Non-pigmented ciliary epithelial cell (primary cell): ENCODE results near the gene PRCD.
"Not testable (repeated sequence)": the region's sequence is repeated elsewhere in the genome, so short reads cannot be mapped to it uniquely, and the experiment has no call there.

Experiments used
- DNase-seq: peaks from one replicate; pipeline ENCODE4 v3.0.0-alpha.2; 2010; ENCODE audit warnings: low read depth

PRCD gene

GRCh38 chr17:76504117-76504516, 35.7 kb upstream of the PRCD start:
- DNase-seq: no peak

GRCh38 chr17:76506408-76507345, 33.2 kb upstream of the PRCD start:
- no peak for DNase-seq

GRCh38 chr17:76508472-76509063, 31.3 kb upstream of the PRCD start:
- DNase-seq: not testable (repeated sequence)

- DNase-seq: no peak
Measured at GRCh38 chr17:76510831-76511244, 29.0 kb upstream of the PRCD start.

- no peak for DNase-seq
Measured at GRCh38 chr17:76511668-76512365, 28.0 kb upstream of the PRCD start.

- no peak for DNase-seq
Measured at GRCh38 chr17:76512366-76513305, 27.2 kb upstream of the PRCD start.

GRCh38 chr17:76513306-76513692, 26.5 kb upstream of the PRCD start:
- DNase-seq: no peak

- not testable (repeated sequence) for DNase-seq
Measured at GRCh38 chr17:76514355-76514754, 25.5 kb upstream of the PRCD start.

- peak; percentile 61 for DNase-seq
Measured at GRCh38 chr17:76515274-76515949, 24.4 kb upstream of the PRCD start.

- DNase-seq: no peak
Measured at GRCh38 chr17:76517638-76518038, 22.2 kb upstream of the PRCD start.

GRCh38 chr17:76519048-76519966, 20.5 kb upstream of the PRCD start:
- DNase-seq: no peak

GRCh38 chr17:76521262-76521661, 18.6 kb upstream of the PRCD start:
- DNase-seq: no peak

GRCh38 chr17:76521683-76522082, 18.2 kb upstream of the PRCD start:
- DNase-seq: not testable (repeated sequence)

- DNase-seq: no peak
Measured at GRCh38 chr17:76523084-76524037, 16.5 kb upstream of the PRCD start.

- no peak for DNase-seq
Measured at GRCh38 chr17:76524598-76525512, 15.0 kb upstream of the PRCD start.

GRCh38 chr17:76525513-76525833, 14.4 kb upstream of the PRCD start:
- not testable (repeated sequence) for DNase-seq

GRCh38 chr17:76527016-76527415, 12.8 kb upstream of the PRCD start:
- DNase-seq: not testable (repeated sequence)
